HG03439 (cell line): ENCODE results near the gene ATP13A3.
"Not testable (repeated sequence)": the region's sequence is repeated elsewhere in the genome, so short reads cannot be mapped to it uniquely, and the experiment has no call there.

Experiments used
- ATAC-seq: cut with Tn5 transposase; IDR thresholded peaks from one replicate; pipeline ENCODE4 v1.9.1; 2021; ENCODE audit warnings: mild to moderate bottlenecking, moderate library complexity; ENCODE audit not compliant: unreplicated experiment

Gene ATP13A3

DNA sequence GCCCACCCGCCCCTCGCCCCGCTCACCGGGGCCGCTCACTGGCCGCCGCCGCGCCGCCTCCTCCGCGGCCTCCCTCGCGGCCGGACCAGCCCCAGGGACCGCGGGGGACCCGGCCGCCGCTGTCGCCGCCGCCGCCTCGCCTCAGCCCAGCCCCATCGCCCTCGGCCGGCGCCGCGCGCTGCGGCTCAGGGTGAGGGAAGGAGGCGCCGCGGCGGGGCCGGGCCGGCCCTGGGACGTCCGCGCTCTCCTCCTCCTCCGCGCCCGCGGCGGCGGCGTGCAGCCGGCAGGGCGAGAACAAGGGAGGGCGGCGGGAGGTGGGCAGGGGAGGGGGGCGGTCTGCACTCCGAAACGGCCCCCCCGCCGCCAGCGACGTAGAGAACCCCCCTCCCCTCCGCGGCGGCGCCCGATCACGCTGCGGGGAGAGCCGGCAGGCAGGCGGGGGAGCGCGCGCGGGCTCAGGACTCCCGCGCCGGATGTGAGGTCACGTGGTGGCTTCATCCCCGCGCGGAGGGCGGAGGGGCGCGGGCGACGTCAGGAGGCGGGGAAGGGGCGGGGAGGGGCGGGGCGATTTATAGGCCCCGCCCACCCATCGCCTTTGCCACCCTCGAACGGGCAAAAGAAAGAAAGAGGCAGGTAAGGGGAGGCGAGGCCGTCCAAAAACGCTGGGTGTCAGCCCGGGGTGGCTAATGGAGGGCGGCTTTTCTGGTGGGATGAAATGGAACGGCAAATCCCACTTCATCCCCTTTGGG, at the start of gene ATP13A3:
ATP13A3 (minus strand) TSS at position 463 of the 749 bp plus-strand sequence. CDS start 24,812 bp downstream, outside the sequence.
- ATAC-seq, result peak; percentile 63

GRCh38 chr3:194535199-194535598, 48.4 kb upstream of the ATP13A3 start:
- ATAC-seq, result not testable (repeated sequence)

- no peak for ATAC-seq
Measured at GRCh38 chr3:194534243-194534642, 47.4 kb upstream of the ATP13A3 start.

- ATAC-seq, result no peak
Measured at GRCh38 chr3:194532591-194532990, 45.8 kb upstream of the ATP13A3 start.

DNA sequence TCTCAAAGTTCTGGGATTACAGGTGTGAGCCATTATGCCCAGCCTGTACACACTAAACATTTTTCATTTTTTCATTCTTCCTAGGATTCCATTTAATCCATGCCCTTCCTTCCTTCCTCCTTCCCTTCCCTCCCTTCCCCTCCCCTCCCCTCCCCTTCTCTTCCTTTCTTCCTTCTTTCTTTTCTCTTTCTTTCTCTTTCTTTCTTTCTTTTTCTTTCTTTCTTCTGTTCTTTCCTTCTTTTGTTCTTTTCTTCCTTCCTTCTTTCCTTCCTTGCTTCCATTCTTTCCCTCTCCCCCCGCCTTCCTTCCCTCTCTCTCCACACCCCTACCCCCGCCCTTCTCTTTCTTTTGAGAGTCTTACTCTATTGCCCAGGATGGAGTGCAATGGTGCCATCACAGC, 40.9 kb upstream of the ATP13A3 start:
- no peak for ATAC-seq

DNA sequence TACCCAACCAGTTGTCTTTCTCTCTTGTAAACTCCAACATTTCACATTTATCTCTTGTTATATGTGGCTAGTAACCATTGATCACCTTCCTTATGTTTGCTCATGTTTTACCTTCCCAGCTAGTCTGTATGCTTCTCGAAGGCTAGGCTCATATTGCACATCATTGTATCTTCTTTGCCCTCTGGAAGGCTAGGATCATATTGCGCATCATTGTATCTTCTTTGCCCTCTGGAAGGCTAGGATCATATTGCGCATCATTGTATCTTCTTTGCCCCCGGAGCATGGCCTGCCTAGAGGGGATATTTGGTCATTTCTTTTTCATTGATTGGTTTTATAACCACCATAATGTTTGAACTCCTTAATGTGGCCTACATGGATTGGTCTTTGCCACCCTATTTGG, 39.4 kb upstream of the ATP13A3 start:
- ATAC-seq, result no peak

GRCh38 chr3:194522579-194523046, 35.8 kb upstream of the ATP13A3 start:
- no peak for ATAC-seq

DNA sequence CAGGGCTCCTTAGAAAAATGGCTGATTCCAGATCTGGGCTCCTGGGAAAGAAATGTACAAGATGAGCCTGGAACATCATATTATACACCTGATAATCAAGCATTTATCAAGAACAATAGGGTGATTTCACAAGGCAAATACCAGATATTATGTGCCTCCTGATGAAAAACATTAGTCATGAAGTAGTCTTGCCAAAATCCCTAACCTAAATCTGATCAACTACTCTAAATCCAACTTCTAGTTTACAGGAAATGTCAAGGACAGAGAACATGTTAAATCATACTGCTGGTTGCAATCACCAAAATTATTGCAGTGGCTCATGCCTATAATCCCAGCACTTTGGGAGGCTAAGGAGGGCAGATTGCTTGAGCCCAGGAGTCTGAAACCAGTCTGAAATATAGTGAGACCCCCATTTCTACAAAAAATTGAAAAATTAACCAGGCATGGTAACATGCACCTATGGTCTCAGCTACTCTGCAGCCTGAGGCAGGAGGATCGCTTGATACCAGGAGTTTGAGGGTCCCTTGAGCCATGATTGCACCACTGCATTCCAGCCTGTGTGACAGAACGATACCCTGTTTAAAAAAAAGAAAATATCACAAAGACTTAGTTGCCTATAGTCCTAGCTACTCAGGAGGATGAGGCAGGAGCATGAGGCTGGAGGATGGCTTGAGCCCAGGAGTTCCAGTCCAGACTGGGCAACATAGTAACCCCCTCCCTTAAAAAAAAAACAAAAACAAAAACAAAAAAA, 34.9 kb upstream of the ATP13A3 start:
- no peak for ATAC-seq

- ATAC-seq, result peak; percentile 59
Measured at GRCh38 chr3:194520682-194521162, 33.9 kb upstream of the ATP13A3 start.

DNA sequence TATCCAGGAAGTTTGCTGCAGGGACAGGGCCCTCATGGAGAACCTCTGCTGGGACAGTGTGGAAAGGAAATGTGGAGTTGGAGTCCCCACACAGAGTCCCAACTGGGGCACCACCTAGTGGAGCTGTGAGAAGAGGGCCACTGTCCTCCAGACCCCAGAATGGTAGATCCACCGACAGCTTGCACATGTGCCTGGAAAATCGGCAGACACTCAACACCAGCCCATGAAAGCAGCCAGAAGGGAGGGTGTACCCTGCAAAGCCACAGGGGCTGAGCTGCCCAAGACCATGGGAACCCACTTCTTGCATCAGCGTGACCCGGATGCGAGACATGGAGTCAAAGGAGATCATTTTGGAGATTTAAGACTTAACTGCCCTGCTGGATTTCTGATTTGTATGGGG, 33.4 kb upstream of the ATP13A3 start:
- ATAC-seq, result not testable (repeated sequence)

DNA sequence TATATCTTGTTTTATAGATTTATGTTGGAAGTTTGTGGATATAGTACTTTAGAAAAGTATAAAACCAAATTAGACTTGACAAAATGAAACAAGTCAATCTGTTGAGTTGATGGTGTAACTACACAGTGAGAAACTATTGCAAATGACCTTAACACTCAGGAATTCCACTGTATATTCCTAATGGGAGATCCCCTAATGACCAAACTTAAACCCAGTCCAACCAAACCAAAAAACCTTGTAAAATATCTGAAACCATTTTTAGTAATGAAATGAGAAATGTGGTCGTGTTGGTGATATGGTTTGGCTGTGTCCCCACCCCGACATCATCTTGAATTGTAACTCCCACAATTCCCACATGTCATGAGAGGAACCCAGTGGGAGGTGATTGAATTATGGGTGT, 31.9 kb upstream of the ATP13A3 start:
- no peak for ATAC-seq

DNA sequence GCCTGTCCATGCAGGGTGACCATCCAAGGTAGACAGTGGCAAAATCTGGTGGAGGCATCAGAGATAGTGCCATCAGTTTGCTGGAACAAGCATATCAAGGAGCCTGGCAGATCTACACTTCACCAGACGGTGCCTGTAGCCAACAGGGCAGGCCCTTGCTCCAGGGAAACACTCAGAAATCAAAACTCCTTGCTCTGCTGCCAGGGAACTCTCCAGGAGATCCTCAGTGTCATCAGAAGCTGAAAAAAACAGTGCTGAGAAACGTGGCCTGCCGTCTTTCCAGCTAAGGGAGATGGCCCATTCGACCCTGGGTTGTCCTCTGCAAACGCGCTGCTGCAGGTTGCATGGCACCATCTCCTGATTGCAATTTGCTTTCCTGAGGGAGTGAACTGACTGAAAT, 30.5 kb upstream of the ATP13A3 start:
- ATAC-seq, result no peak

GRCh38 chr3:194514626-194515025, 27.8 kb upstream of the ATP13A3 start:
- ATAC-seq, result no peak

DNA sequence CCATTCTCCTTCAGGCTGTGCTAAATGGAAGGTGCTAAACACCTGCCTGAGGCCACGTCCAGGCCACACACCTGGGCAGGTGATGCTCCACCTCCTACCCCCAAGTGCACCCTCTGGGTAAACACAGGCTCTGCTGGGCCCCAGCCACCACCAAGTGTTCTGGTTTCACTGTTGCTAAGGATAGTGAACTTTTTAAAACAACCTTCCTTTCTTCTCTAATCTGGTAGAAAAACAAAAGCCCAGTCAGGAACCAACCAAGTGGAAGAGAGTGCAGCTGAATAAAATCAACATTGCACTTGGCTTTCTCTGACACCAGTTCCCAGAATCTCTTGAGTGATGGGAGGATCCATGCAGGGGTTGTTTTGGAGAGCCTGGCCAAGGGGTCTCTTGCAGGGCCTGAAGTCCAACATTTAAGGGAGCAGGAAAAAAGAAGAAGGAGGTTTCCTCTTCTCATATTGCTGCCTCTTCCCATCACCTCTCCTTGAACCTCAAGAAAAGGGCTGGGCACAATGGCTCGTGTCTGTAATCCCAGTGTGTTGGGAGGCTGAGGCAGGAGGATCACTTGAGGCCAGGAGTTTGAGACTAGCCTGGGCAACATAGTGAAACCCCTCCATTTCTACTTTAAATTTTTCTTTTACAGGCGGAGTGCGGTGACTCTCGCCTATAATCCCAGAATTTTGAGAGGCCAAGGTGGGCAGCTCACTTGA, 26.2 kb upstream of the ATP13A3 start:
- no peak for ATAC-seq

GRCh38 chr3:194508491-194509453, 22.0 kb upstream of the ATP13A3 start:
- no peak for ATAC-seq

DNA sequence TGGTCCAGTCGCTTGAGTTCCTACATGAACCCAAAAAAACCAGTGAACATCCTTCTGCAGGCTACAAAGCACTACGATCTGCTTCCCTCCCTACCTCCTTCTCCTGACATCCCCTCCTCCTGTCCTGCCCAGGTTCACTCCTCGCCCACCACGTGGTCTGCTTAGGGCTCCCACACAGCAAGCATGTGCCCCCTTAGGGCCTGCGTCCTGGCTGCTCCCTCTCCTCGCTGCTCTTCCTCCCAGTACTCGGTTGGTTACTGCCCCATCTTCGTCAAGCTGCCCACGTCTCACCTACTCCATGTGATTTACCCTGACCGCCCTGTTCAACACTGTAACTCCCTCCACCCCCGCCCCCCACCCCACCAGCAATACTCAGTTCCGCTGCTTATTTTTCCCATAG, 20.8 kb upstream of the ATP13A3 start:
- ATAC-seq, result no peak

DNA sequence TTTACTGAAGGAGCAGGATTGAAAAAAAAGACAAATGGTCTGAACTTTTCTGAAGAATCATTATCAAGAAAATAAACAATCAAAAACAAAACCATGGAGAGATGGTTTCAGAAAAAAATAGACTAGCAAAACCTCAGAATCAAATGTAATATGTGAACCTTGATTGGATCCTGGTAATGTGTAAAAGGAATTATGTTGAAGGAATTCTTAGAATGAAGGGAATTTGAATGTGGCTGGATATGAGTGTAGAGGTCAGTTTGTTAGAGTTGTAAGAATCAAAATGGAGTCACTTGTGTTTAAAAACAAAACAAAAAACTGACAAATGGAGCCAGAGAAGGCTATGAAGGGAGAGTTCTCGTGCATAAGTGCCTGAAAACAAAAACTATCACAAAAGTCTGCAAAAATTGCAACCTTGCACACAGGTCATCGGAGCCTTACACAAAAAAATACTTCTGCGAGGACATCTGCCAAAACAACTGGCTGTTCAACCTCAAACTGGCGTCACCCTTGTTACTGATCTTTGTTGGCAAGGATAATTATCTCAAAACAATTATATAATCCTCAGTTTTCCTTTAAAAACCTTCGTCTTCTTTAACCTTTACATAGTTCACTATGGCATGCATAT, 19.1 kb upstream of the ATP13A3 start:
- ATAC-seq, result no peak

DNA sequence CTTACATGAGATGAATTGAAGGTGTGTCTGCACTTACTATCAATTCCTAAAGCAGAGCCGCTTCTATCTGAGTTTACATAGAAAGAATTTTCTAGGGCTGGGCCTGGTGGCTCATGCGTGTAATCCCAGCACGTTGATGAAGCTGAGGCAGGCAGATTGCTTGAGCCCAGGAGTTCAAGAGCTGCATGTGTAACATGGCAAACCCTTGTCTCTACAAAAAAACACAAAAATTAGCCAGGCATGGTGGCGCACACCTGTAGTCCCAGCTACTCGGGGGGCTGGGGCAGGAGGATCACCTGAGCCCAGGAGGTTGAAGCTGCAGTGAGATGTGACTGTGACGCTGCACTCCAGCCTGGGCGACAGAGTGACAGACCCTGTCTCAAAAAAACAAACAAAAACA, 18.1 kb upstream of the ATP13A3 start:
- ATAC-seq, result no peak

DNA sequence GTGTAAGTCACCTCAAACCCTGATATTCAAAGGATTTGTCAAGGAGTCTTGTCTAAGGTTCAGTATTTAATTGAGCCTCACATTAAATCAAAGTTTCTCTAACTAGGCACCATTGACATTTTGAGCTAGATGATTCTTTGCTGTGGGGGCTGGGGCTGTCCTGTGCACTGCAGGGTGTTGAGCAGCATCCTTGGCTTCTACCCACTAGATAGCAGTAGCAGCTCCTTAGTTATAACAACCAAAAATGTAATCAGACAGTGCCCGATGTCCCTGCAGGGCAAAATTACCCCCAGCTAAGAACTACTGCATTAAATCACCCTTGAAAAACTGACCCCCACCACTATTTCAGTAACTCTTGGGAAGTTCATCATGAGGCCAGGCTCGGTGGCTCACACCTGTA, 17.3 kb upstream of the ATP13A3 start:
- ATAC-seq, result no peak

DNA sequence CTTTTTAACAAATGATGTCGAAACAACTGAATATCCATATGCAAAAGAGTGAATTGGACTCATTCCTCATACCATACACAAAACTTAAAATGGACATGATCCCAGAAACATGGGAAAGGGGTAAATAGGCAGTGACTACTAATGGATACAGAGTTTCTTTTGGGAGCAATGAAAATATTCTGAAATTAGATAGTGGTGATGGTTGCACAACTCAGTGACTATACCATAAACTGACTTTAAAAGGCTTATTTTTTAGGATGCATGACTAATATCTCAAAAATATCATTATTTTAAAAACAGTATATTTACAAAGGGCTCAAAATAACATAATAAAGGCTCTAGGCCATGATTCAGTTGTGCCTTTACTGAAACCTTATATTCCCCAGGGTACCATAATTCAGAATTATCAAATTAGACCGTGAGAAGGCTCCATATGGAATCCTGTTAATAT, 16.3 kb upstream of the ATP13A3 start:
- no peak for ATAC-seq
